K562 (cell line): ENCODE measurements around the gene DCAF12. TPM values are rescaled to one million over a fixed set of nuclear protein-coding genes. Genes with fewer than 3 reads are reported as not detected.
"Not testable (repeated sequence)": the region's sequence is repeated elsewhere in the genome, so short reads cannot be mapped to it uniquely, and the experiment has no call there.

Experiments used
- ATAC-seq: fragments of 200-7000 bp; cut with Tn5 transposase; 3 replicates; pipeline ENCODE4 v1.9.1; 2020; ENCODE audit warnings: moderate library complexity
- BruUV-seq: library from RNA; stranded (reverse); fragments of 400-500 nt; replicated peaks from 2 replicates; lab custom pipeline; 2021; lab: Mats Ljungman, UMichigan
- CTCF ChIA-PET: fragments of 300-600 bp; formaldehyde crosslinking; extraction: SDS; loops from one replicate; lab custom pipeline; 2021; ENCODE audit warnings: low intra/inter-chr PET ratio; lab: Yijun Ruan, JAX
- POLR2A ChIA-PET: fragments of 300-600, 350-650 bp; sonication (Branson Sonifier 250); formaldehyde crosslinking; extraction: SDS; loops from one replicate; lab custom pipeline; 2021; ENCODE audit warnings: antibody characterized with exemption, inconsistent platforms; lab: Yijun Ruan, JAX
- DNase-seq, 4 experiments: peaks; one replicate each; pipeline versions ENCODE4 v3.0.0 to v3.0.0-alpha.2; 2011 to 2018; ENCODE audit warnings: low spot score in 3 of 4, mixed read lengths in 3 of 4; ENCODE audit errors: extremely low read depth in 1 of 4
- FAIRE-seq: peaks from 2 replicates; lab custom pipeline; 2011; peaks lifted over from hg19 to GRCh38; lab: Jason Lieb, UNC
- H2AFZ ChIP-seq: 2 replicates; pipeline ENCODE4 v1.6.0; 2011; ENCODE audit warnings: low read depth, low read length, control low read depth, inconsistent platforms
- H3K27ac ChIP-seq: fragments of 200-600 bp; 3 replicates; pipeline ENCODE4 v1.8.0; 2011; ENCODE audit warnings: low read depth, mild to moderate bottlenecking, control low read depth, inconsistent platforms, low read length, moderate library complexity, mixed read lengths; ENCODE audit errors: extremely low read depth
- H3K27me3 ChIP-seq, 2 experiments: fragments of 300-600 bp in 1 of 2; 2 replicates in 1 of 2; 3 replicates in 1 of 2; pipeline versions ENCODE4 v1.6.0 to v1.8.0; 2011; ENCODE audit warnings: inconsistent platforms in 2 of 2, low read length in 2 of 2, mild to moderate bottlenecking in 1 of 2, mixed read lengths in 1 of 2, moderate library complexity in 1 of 2; ENCODE audit not compliant: control insufficient read depth in 2 of 2, insufficient read depth in 2 of 2
- H3K36me3 ChIP-seq: fragments of 300-600 bp; 3 replicates; pipeline ENCODE4 v1.8.0; 2011; ENCODE audit warnings: mild to moderate bottlenecking, low read length, inconsistent platforms; ENCODE audit not compliant: control insufficient read depth, insufficient read depth
- H3K4me1 ChIP-seq, 2 experiments: fragments of 200-600 bp in 1 of 2; replicated peaks in 1 of 2; 2 replicates in 1 of 2; 3 replicates in 1 of 2; pipeline versions ENCODE4 v1.5.1 to v1.8.0; 2011; ENCODE audit warnings: inconsistent platforms in 2 of 2, low read length in 2 of 2, mild to moderate bottlenecking in 1 of 2, mixed read lengths in 1 of 2, moderate library complexity in 1 of 2; ENCODE audit not compliant: control insufficient read depth in 2 of 2, insufficient read depth in 2 of 2
- H3K4me2 ChIP-seq: 2 replicates; pipeline ENCODE4 v1.6.1; 2011; ENCODE audit warnings: low read length, control low read depth, inconsistent platforms, mixed read lengths; ENCODE audit not compliant: insufficient read depth
- H3K4me3 ChIP-seq: fragments of 200-600 bp; sonication (generic), shearing (Covaris generic); 2 replicates; pipeline ENCODE4 v1.5.1; 2016; ENCODE audit warnings: control low read depth, inconsistent platforms
- H3K79me2 ChIP-seq: fragments of 200-600 bp; 3 replicates; pipeline ENCODE4 v1.8.0; 2011; ENCODE audit warnings: low read length, inconsistent platforms; ENCODE audit not compliant: control insufficient read depth, insufficient read depth
- H3K9ac ChIP-seq, 2 experiments: 2 replicates each; pipeline versions ENCODE4 v1.6.0 to v1.6.1; 2011; ENCODE audit warnings: low read depth in 2 of 2, low read length in 2 of 2, control low read depth in 1 of 2, inconsistent platforms in 1 of 2, mild to moderate bottlenecking in 1 of 2, mixed read lengths in 1 of 2; ENCODE audit not compliant: insufficient read depth in 1 of 2
- H3K9me1 ChIP-seq: one replicate; pipeline ENCODE4 v1.6.0; 2011; ENCODE audit warnings: inconsistent platforms, mild to moderate bottlenecking, low read length, moderate library complexity; ENCODE audit not compliant: control insufficient read depth, insufficient read depth
- H3K9me3 ChIP-seq: replicated peaks from 2 replicates; pipeline ENCODE4 v1.5.1; 2011; ENCODE audit warnings: low read depth, low read length, inconsistent platforms; ENCODE audit not compliant: control insufficient read depth, insufficient read depth
- H4K20me1 ChIP-seq: replicated peaks from 2 replicates; pipeline ENCODE4 v1.6.1; 2011; ENCODE audit warnings: low read length, inconsistent platforms, mixed read lengths; ENCODE audit not compliant: control insufficient read depth, insufficient read depth
- MAFF ChIP-seq: IDR thresholded peaks from 2 replicates; pipeline ENCODE4 v1.6.1; 2012; ENCODE audit warnings: low read length, improper control_type of control experiment
- RHOXF2B ChIP-seq: fragments of 250-450 bp; sonication (Bioruptor Pico); conservative IDR thresholded peaks from 2 replicates; pipeline ENCODE4 v1.5.1; 2021
- ZNF316 ChIP-seq: fragments of 450-650 bp; IDR thresholded peaks from 2 replicates; pipeline ENCODE4 v1.6.1; 2016
- ZNF764 ChIP-seq: fragments of 250-450 bp; sonication (Bioruptor Pico); IDR thresholded peaks from 2 replicates; pipeline ENCODE4 v1.4.0; 2020; ENCODE audit warnings: low read depth, mild to moderate bottlenecking, moderate library complexity
- WGBS: fragments of 100-300 bp; shearing (Covaris generic); methylation state at CpG from one replicate; pipeline ENCODE4 v1.1.6; 2016; ENCODE audit warnings: low coverage, mixed read lengths; ENCODE audit not compliant: insufficient coverage; ENCODE audit errors: missing lambda C conversion rate; 5-methylcytosine and 5-hydroxymethylcytosine counted together
- in situ Hi-C: fragments of 300-500 bp; cut with MboI; formaldehyde crosslinking; loops from 4 replicates; pipeline ENCODE4 v1.15.0; 2018; ENCODE audit warnings: inconsistent platforms, mixed read lengths
- intact Hi-C: fragments of 100-400 bp; cut with micrococcal nuclease; formaldehyde crosslinking; loops from 2 replicates; pipeline ENCODE4 v1.14.2; 2022
- polyA plus RNA-seq, 8 experiments: library from polyadenylated mRNA; depleted of rRNA in 4 of 8; stranded (reverse) in 5 of 8; unstranded in 3 of 8; fragments of >200 nt; fragmentation: Nextera tagmentation in 2 of 8; fragmentation: Illumina TruSeq in 1 of 8; extraction: Ambion mirVana in 2 of 8; extraction: Trizol in 1 of 8; gene quantifications; 2 replicates each; pipeline versions ENCODE4 v1.2.1 to v1.2.3, GENCODE V29; 2011 to 2014; ENCODE audit warnings: inconsistent platforms in 1 of 8, missing spikeins in 1 of 8
- total RNA-seq, 7 experiments: library from RNA; depleted of rRNA in 6 of 7; stranded (reverse); fragments of >200 nt in 6 of 7; fragmentation: Illumina TruSeq in 2 of 7; extraction: Trizol in 2 of 7; gene quantifications; 2 replicates each; pipeline versions ENCODE4 v1.2.1 to v1.2.3, GENCODE V29; 2011 to 2021; ENCODE audit warnings: low replicate concordance in 1 of 7

The DCAF12 gene
- total and polyA plus RNA-seq, 9 of the 15 experiments (the other 6 are each of a cell fraction or from before 2014, with no cell fraction given), result 10.9 to 59.6 (median 30.8) TPM

DNA sequence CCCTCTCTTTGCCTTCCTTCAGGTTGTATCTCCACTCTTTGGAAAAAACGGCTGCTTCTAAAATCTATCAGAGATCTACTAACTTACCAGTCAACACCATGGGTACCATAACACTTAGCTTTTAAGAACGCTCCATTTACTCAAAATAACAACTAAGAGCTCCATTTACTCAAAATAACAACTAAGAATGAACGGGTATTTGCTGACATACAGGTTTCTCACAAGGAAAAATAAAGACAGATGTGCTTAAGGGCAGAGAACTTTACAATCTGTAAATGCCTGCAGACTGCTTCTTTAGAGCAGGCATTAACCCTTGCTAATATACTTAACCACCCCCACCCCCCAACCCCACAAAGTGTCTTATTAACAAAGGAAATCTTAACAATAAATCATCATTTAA lies 80.6 kb downstream of the DCAF12 start:
- Histone ChIP-seq H3K27ac (no peak overlapping the region), H3K79me2 (peaks cover 75% of the 10 kb centered on the region), H3K4me2 (peak overlapping the region; percentile 72), H3K4me3 (peak overlapping the region; percentile 72), H3K36me3 (peaks cover 34% of the 10 kb centered on the region; the same call in 1 of the 3 replicates), H3K9ac (peak overlapping the region in 1 of 2 experiments; percentile 38; a peak in 1 of 4 replicates), H3K9me1 (no peaks in the 10 kb centered on the region), H3K9me3 (no peaks in the 10 kb centered on the region), H2AFZ (no peak overlapping the region), H4K20me1 (no peaks in the 10 kb centered on the region), H3K27me3 (no peaks in the 10 kb centered on the region), H3K4me1 (peaks cover 5 to 15% of the 10 kb centered on the region in 2 experiments; a peak in 3 of 5 replicates)
- no peak for DNase-seq
- WGBS, result 8% methylated on average over 3 of the region's 3 CpGs
- in situ Hi-C loops (no loop called here), intact Hi-C loops (no loop called here)
- BruUV-seq, result no TSS peak
- no peak for FAIRE-seq
- ChIA-PET CTCF (no interaction called here), POLR2A (interaction anchor here (0.7 to 1.0 kb wide), 2 partner anchors 76 to 1071 kb away, joined by 3 read pairs; no protein-coding TSS in a partner anchor)
- ATAC-seq, result no peak
- TF ChIP-seq MAFF, result peak; percentile 20; the same call in 1 of the 2 replicates
- TF ChIP-seq RHOXF2B (CRISPR knock-in tag), result no peak
- peak; percentile 68 for TF ChIP-seq ZNF316
- no peak for TF ChIP-seq ZNF764 (CRISPR knock-in tag)
- TF ChIP-seq, all 486 proteins: peak for 2

DNA sequence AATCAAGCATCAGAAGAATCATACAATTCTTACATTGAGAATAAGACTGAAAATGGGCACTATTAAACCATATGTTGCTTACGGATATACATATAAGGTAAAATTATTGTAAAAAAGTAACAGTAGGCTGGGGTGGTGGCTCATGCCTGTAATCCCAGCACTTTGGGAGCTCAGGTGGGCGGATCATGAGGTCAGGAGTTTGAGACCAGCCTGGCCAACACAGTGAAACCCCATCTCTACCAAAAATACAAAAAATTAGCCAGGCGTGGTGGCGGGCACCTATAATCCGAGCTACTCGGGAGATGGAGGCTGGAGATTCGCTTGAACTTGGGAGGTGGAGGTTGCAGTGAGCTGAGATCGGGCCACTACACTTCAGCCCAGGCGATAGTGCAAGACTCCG lies 84.4 kb downstream of the DCAF12 start:
- H3K4me2 ChIP-seq, BruUV-seq, CTCF ChIA-PET, DNase-seq, H3K9me3 ChIP-seq, H2AFZ ChIP-seq, H4K20me1 ChIP-seq, H3K9me1 ChIP-seq, FAIRE-seq, ATAC-seq, in situ Hi-C loops, H3K9ac ChIP-seq, H3K27ac ChIP-seq, H3K27me3 ChIP-seq, intact Hi-C loops, H3K4me3 ChIP-seq, POLR2A ChIA-PET, H3K4me1 ChIP-seq: not testable (repeated sequence)
- 93% methylated on average over 7 of the region's 10 CpGs for WGBS
- Histone ChIP-seq H3K79me2 (peaks cover 84% of the 10 kb centered on the region), H3K36me3 (peaks cover 45% of the 10 kb centered on the region; the same call in 1 of the 3 replicates)
